Activated CD4-positive, alpha-beta T cell treated with anti-CD3 and anti-CD28 coated beads for 4 hours (primary cell): ENCODE data around the gene SLC39A11.

Experiments used
- DNase-seq, 2 donors: peaks; one replicate each; pipeline ENCODE4 v3.0.0-alpha.2; 2020

SLC39A11 gene

GRCh38 chr17:72972263-72972951, 120.1 kb downstream of the SLC39A11 start:
- DNase-seq = no peak

DNA sequence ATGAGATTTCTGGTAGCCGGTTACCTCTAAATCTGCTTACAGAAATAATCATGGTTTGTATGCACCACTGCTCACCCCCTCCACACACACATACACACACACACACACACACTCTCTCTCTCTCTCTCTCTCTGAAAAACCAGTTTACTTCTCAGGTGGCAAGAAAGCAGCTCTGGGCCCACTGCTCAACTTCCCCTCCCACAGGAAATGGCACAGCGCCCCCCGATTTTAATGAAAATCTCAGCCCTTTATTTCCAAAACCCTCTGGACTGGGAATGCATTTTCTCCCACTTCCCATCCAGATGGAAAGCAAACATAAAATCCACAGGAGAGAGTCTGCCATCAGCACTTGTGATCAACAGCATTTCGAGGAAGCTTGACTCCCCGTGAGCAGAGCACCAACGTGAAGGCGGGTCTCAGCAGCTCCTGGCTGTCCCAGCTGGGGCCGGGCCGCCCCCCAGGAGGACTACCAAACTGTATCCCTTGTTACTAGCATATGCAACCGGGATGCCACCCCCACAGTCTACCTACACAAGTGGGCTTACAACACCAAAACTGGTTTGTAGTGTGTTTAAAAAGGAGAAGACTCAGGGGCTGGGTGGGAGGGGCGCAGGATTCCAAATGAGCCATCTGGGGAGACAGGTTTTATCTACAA, 121.1 kb downstream of the SLC39A11 start:
- DNase-seq = no peak

- no peak for DNase-seq
Observed at GRCh38 chr17:72970797-72971196, 121.7 kb downstream of the SLC39A11 start.

- no peak for DNase-seq
Observed at GRCh38 chr17:72970246-72970645, 122.2 kb downstream of the SLC39A11 start.

GRCh38 chr17:72969293-72969906, 123.1 kb downstream of the SLC39A11 start:
- DNase-seq = no peak

DNA sequence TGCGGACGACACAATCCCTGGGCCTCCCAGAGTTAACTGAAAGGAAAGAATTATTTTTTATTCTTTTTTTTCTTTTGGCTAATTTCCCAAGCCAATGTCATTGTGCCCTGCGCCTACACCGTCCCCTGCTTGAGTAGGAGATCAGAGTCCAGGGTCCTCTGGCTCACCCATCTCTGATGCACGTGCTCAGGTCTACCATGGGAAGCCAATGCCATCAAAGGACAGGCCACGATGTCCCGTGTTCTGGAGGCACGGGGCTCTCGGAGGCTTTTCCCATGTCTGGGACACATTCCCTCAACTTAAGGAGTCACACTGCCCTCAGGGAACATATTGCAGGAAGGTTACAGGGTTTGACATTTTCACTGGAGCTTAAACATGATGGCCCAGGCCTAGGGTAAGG, 123.7 kb downstream of the SLC39A11 start:
- no peak for DNase-seq

- no peak for DNase-seq
Observed at GRCh38 chr17:72967977-72968585, 124.4 kb downstream of the SLC39A11 start.

DNA sequence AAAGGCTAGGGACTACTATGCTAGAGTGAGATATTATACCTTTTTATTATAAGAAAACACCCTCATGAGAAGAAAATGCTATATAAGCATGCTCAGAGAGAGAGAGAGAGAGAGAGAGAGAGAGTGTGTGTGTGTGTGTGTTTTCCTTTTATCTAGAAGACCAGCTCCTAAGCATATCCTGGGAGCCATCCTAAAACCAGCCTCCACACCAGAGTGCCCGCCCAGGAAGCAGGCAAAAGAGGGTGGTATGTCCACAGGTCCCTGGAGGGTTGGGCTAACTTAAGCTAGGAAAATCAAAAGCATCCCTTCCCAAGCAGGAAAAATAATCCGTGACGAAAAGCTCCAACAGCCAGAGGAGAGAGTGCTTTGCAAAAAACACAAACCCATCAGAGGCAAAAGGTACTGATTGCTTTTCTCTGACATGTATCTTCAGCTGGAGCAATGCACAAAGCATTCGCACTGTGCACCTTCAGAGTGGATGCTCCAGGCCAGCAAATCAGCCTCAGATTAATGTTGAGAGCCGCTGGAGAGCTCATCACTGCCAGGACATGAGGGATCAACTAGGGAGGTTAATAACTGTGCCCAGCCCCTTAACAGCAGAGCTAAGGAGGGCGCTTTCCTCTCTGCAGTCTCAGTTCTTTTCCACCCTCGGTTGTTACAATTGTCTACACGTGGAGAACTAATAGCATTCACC, 125.1 kb downstream of the SLC39A11 start:
- no peak for DNase-seq

DNA sequence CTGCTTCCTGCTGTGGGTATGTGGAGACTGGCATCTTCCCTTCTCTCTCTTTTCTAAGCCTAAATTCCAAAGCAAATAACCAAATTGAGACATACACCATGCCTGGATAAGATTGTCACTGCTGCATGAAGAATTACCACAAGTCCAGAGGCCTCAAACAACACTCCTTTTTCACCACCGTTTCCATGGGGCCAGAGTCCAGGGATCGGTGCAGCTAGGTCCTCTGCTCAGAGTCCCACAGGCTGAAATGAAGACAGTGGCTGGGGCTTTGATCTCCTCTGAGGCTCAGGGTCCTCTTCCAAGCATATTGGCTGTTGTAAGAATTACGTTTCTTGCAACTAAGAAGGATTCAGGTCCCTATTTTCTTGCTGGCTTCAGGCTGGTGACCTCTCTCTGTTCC, 130.4 kb downstream of the SLC39A11 start:
- DNase-seq = no peak

- DNase-seq = no peak
Observed at GRCh38 chr17:72955391-72956140, 136.9 kb downstream of the SLC39A11 start.

- no peak for DNase-seq
Observed at GRCh38 chr17:72954579-72954978, 137.9 kb downstream of the SLC39A11 start.

DNA sequence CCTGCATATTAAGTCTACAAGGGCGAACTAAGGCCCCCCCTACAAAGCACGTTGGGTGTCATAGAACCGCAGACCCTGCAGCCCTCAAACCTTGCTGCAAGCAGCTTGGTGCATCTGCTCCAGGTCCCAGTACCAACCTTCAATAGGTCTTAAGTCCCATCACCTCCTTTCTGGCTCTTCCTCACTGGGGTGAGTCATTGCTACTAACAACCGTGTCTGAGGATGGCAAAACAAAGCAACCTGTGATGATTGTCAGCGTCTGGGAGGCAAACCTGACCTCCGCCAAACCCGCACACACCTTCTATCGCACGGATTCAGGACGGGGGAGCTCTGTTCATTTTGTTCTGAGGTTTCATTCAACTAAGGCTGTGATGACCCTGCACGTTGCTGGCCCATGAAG, 138.9 kb downstream of the SLC39A11 start:
- DNase-seq = no peak

DNA sequence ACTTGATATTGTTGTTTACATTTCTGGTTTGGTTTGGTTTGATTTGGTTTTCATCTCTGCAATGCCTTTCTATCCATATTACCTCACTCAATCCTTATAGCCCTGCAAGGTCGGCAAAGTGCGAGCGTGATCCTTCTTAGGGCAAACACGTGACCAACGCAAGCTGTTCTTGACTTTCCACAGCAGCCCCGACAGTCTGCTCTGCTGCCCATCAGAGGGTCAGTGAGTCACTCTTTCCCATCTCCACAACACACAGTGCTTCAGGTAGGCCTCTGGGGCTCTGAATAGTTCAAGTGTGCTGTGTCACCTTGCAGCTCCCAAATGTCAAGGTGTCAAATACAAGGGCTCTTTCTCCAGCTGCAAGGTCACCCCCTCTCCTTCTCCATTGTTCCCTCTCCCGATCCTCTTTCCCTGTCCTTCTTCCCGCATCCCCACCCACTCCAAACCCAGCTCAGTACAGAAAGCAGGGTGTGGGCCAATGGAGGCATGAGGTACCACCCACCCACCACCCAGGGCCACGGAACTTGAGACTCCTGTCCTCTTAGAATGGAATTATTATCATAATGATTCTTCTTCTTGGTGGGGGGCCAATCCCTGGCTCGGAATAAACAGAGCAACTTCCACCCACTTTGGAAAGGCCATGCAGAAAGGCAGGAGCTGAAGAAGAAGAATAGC, 139.7 kb downstream of the SLC39A11 start:
- DNase-seq = no peak

- DNase-seq = no peak
Observed at GRCh38 chr17:72952220-72952619, 140.3 kb downstream of the SLC39A11 start.

GRCh38 chr17:72950242-72950931, 142.1 kb downstream of the SLC39A11 start:
- DNase-seq = no peak

DNA sequence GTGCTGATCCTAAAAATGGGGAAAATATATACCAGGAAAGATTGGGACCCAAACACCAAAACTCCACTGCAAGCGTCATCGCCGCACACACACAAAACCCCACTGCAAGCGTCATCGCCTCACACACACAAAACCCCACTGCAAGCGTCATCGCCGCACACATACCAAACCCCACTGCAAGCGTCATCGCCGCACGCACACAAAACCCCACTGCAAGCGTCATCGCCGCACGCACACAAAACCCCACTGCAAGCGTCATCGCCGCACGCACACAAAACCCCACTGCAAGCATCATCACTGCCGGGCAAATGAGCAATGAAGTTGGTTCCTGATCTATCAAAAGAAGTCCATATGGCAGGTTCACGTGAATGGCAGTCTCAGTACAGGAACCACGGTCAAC, 144.4 kb downstream of the SLC39A11 start:
- no peak for DNase-seq

DNA sequence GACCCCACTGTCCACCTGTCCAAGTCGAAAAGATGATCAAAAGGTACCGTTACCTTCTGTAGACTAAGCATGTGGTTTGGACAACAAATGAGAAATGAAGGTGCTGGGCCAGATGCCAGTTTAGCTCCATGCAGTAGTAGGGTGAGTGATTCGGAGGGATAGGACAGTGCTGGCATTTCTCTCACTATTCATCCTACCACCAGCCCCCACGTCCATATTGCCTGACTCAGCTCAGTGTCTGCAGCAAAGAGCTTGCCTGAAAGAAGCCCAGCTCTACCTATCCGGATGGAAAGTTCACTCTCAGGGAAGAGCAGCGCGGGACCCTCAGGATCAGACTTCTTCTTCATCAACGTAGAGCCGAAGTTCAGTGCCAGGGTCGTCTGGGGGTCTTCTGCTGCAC, 145.0 kb downstream of the SLC39A11 start:
- DNase-seq = no peak

DNA sequence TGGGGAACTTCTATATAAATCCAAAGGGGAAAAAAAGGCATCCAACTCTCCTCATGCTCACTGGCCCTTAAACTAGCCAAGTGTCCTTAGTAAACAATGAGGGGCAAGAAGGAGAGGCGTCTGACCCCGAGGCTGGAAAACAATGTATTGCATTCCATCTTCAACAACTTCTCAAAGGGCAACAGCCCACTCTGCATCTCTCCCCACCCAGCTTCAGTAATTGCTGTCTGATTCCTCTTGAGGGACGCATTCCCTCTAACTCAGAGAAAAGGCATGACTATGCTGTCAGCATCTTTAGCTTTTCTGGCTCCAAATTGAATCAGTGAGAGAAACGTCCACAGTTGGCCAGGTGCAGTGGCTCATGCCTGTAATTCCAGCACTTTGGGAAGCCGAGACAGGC, 145.8 kb downstream of the SLC39A11 start:
- DNase-seq = no peak

DNA sequence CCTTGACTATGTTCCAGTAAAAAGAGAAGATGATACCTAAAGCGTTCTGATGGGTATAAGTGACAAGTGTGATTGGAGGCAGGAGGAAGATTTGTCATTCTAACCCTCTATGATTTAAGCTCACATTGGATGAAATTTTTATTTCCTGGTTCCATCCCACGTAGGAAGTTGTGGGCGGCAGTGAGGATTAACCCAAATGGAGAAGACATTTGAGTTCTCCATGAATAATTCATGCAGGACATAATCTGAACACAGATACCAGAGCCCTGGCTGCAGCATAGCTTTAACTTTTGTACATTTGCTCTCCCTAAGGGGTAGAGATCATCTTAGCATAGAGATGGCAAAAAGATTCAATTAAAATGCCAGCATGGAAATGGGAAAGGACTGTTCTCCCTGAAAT, 146.3 kb downstream of the SLC39A11 start:
- DNase-seq = no peak

DNA sequence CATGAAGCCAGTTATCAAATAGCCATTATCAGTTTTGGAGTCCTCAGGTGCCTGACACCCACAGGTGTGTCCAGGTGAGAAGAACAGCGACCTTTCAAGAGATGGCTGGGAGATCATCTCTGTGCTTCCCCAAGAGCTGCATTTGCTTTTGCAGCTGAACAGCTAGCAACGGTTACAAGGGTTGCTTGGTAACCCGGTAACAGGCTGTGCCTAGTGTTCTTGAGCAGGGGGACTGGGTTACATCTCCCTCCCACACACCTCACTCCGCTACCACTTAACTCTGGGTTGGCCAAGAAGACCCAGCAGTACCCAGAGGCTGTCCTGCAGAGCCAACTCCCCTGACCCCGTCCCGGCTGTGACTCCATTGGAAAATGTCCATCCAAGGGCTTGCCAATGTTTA, 147.0 kb downstream of the SLC39A11 start:
- DNase-seq = no peak
